HG03460 (cell line): ENCODE measurements around the gene GGCX.

Source experiments
- ATAC-seq: cut with Tn5 transposase; IDR thresholded peaks from one replicate; pipeline ENCODE4 v1.9.1; 2021; ENCODE audit not compliant: unreplicated experiment

GGCX gene

DNA sequence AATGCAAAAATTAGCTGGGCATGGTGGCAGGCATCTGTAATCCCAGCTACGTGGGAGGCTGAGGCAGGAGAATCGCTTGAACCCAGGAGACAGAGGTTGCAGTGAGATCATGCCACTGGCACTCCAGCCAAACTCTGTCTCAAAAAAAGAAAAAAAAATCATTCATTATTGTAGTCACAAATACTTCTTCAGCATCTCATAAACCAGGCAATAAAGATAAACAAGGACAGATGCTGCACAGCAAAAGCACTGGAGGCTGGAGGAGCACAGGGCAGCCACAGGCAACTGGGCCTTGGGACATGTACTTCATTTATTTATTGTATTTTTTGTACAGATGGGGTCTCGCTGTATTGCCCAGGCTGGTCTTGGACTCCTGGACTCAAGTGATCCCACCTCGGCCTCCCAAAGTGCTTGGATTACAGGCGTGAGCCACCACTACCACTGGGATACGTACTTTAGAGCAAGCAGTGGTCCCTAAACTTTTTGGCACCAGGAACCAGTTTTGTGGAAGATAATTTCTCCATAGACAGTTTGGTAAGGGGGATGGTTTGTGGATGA is 39.1 kb downstream of the GGCX start:
- ATAC-seq = no peak

DNA sequence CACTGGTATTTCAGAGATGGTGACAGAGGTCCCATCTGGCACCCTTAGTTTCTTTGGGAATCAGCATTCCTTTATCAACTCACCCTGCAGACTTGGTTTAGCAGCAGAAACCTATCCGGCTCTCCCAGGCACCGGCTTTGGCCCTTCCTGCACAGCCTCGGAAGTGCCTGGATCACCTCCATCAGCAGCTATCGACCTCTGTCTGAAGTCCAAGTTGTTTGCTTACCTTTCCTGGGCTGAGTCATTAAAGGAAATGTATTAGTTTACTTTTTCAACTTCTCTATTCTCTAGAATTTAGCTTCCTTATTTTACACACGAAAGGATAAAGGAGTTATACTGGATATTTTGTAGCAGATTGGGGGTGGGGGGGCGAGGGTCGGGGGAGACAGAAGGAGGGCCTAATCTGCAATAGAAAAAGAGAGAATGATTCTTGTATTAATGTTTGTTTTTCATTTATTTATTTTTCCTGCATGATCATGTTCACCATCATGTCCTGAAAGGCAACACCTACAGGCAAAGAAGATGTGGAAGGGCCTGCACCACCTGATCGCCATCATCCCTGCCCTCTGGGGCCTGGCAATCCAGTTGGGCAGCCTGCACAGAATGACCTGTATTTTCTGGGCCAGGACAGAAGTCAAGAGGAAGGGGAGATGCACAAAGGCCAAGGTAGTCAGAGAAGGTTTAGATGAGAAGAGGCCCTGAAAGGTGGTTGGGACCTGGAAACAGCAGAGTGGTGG is 44.5 kb downstream of the GGCX start:
- ATAC-seq = no peak

DNA sequence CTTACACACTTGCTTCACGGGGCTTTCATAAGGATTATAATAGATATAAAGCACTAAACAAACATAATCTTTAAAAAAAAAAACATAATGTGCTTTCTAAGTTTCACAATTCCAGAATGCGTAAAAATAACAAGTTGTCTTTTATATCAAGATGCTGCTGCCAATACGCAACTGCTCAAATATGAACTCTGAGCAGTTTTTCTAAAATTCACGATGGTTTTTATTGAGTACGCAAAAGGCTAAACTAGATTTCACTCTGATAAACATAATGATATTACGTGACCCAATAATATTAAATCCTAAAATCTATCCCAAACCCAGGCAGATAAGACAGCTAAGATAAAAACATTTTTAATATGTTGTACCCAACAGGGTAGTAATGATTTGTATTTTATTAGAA is 47.0 kb downstream of the GGCX start:
- no peak for ATAC-seq

DNA sequence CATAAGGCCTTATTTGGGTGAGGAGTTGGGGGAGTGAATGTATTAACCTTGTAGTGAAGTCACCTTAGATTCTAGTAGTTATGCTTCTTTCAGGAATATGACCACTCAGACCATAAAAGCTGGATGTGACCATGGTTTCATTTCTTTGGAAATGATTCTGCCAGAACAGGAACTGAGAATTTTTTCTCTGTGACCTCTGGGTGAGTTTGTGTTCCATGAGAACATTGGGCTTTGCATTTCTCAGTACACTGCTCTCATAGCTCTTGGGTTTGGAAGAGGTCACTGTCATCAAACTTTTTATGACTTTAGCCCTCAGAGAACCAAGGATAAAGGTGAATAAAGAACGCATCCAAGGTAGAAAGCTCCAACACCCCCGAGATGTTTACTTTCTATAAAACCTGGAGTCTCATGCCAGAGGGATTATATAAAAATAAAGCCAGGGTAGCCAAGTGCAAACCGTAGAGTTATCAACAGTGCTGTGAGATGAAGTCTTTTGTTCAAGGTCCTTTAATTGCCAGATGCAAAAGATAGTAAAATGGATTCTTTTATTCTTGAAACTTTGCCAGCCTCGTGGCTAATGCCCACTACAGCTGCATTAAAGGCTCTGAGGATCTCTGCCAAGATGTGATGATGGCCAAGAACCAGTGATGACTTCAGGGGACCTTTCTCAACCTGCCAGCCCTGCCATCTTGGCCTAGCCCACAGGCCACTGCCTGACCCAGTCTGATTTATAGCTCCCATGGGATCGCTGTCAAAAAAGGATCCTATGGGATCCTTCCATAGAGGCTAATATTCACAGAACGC is 50.1 kb downstream of the GGCX start:
- no peak for ATAC-seq

- ATAC-seq = no peak
Measured at GRCh38 chr2:85506768-85507181, 54.5 kb downstream of the GGCX start.

DNA sequence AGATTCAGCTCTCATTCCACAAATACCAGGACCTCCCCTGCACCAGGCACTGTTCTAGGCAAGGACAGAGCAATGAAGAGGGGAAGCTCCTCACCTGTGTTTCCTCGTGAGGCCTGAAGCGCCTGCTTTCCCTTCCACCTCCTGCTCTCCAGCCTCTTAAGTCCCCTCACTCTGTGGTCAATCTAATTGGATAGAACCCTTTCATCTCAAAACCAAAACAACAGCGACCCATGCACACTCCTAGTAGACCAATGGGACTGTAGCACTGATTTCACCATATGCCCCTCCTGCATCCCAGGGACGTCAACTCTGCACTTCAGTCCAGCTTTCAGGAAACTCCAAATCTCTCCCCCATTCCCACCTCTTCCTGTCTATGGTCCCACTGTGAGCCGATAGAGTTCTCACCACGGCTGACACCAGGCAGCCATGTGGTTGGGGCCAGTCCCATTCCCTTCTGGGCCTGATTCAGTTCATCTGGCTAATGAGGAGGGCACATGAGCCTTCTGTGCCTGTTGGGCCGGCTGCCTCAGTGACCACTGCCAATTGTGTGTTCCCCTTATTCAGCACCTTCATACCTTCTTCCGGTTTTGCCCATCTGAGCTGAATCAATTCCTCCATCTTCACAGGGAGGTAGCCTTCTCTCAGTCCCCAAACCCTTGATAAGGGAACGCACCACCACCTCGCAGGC is 55.6 kb downstream of the GGCX start:
- ATAC-seq = no peak

- no peak for ATAC-seq
Measured at GRCh38 chr2:85504778-85505261, 56.5 kb downstream of the GGCX start.

GRCh38 chr2:85503851-85504777 is 57.2 kb downstream of the GGCX start:
- no peak for ATAC-seq

- ATAC-seq = no peak
Measured at GRCh38 chr2:85503168-85503850, 58.0 kb downstream of the GGCX start.

- ATAC-seq = no peak
Measured at GRCh38 chr2:85502720-85503119, 58.6 kb downstream of the GGCX start.

DNA sequence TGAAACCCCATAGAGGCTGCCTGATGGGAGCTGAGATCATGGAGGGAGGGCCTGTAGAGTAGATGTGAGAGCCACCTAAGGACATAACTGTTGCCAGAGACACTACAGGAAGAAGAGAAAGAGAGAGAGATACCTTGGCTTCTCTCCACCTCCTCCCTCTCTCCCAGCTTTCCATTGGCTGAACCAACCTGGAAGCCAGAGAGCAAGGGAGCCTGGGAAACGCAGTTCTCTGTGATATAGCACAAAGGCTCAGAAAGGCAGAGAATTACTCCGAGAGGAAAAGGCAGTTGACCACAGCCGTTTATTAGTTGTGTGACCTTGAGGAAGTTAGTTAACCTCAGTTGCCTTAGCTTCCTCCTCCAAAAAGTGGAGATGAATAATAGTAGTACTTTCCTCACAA is 60.0 kb downstream of the GGCX start:
- ATAC-seq = no peak

DNA sequence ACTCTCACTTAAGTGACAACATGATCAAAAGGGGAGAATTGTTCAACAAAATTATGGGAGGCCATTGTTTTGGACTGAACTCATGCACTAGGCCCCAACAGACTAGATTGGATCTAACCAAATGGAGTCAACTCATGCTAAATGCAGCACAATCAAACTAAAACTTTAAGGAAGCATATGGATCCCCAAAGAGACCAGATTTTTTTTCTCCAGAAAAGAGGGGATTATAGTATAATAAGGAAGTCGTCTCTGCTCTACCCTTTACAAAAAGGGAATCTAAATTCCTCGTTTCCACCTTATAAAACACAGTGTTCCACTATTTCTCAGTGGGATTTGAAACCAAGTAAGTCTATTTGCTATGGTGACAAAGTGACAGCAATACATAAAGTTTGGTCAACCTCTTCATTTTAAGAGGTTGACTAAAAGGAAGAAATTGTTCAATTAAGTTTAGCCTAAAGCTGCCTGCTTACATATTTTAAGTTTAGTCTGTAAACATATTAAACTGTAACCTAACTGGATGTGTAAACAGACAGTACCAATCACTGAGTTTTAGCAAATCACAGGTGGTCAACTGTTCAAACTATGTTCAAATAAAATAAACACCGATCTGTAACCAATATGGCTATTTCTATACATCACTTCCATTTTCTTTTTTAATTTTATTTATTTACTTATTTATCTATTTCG is 63.2 kb downstream of the GGCX start:
- ATAC-seq = no peak

DNA sequence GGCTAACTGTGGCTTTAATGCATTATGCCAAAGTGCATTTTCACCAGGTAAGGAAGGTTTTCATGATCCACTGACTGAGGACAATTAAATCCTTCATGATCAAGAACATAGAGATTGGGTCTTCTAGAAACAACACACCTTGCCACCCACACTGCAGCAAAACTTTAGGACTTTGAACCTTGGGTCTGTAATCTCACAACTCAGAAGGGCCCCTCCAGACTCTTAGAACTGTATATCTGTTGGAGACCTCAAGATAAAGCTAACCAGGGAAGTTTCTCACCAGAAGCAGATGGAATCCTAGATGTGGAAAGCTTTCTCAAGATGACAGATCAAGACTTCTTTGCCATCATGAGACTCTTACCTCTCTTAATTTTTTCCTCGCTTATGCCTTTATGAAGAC is 64.9 kb downstream of the GGCX start:
- ATAC-seq = no peak
